SK-N-SH (cell line): ENCODE data around the gene AATF. TPM values are rescaled to one million over a fixed set of nuclear protein-coding genes. Genes with fewer than 3 reads are reported as not detected.

Source experiments
- CTCF ChIA-PET: fragments of 300-600, 350-600 bp; formaldehyde crosslinking; extraction: SDS; loops from one replicate; lab custom pipeline; 2021; lab: Yijun Ruan, JAX
- POLR2A ChIA-PET: fragments of 350-600 bp; sonication (Branson Sonifier 250); formaldehyde crosslinking; extraction: SDS; loops from one replicate; lab custom pipeline; 2020; ENCODE audit warnings: antibody characterized with exemption, inconsistent platforms; lab: Yijun Ruan, JAX
- DNase-seq: peaks from one replicate; pipeline ENCODE4 v3.0.0; 2012
- H2AFZ ChIP-seq: fragments of 200-600 bp; sonication (generic); 2 replicates; pipeline ENCODE4 v1.8.1; 2016; ENCODE audit warnings: antibody characterized with exemption, mild to moderate bottlenecking, low read depth
- H3F3A ChIP-seq: fragments of 200-600 bp; sonication (generic); replicated peaks from 2 replicates; pipeline ENCODE3; 2016; ENCODE audit warnings: antibody characterized with exemption, mild to moderate bottlenecking; ENCODE audit not compliant: insufficient read depth
- H3K27ac ChIP-seq, 2 experiments: fragments of 200-500 bp in 1 of 2; fragments of 200-600 bp in 1 of 2; sonication (Bioruptor generic) in 1 of 2; sonication (generic), shearing (Covaris generic) in 1 of 2; 2 replicates each; pipeline versions ENCODE4 v1.5.1 to v1.6.1; 2014 to 2016; ENCODE audit warnings: low read depth in 2 of 2, inconsistent platforms in 1 of 2, low read length in 1 of 2, mild to moderate bottlenecking in 1 of 2, mixed read lengths in 1 of 2
- H3K27me3 ChIP-seq: fragments of 200-600 bp; sonication (generic), shearing (Covaris generic); 2 replicates; pipeline ENCODE4 v1.6.1; 2016; ENCODE audit warnings: mixed run types; ENCODE audit not compliant: insufficient read depth
- H3K36me3 ChIP-seq, 2 experiments: fragments of 200-500 bp in 1 of 2; fragments of 200-600 bp in 1 of 2; sonication (Bioruptor generic) in 1 of 2; sonication (generic) in 1 of 2; replicated peaks in 1 of 2; 2 replicates each; pipeline versions ENCODE3 to v1.5.1; 2014 to 2016; ENCODE audit warnings: low read length in 1 of 2, mild to moderate bottlenecking in 1 of 2; ENCODE audit not compliant: insufficient read depth in 2 of 2, control insufficient read depth in 1 of 2
- H3K4me1 ChIP-seq, 2 experiments: fragments of 200-500 bp in 1 of 2; fragments of 200-600 bp in 1 of 2; sonication (Bioruptor generic) in 1 of 2; sonication (generic), shearing (Covaris generic) in 1 of 2; 2 replicates each; pipeline versions ENCODE4 v1.5.1 to v1.6.1; 2014 to 2016; ENCODE audit warnings: low read depth in 1 of 2, low read length in 1 of 2, mixed run types in 1 of 2; ENCODE audit not compliant: insufficient read depth in 2 of 2, control insufficient read depth in 1 of 2
- H3K4me2 ChIP-seq: fragments of 200-600 bp; sonication (generic), shearing (Covaris generic); 2 replicates; pipeline ENCODE4 v1.6.1; 2017; ENCODE audit warnings: mixed run types
- H3K4me3 ChIP-seq, 2 experiments: fragments of 200-500 bp in 1 of 2; fragments of 200-600 bp in 1 of 2; sonication (Bioruptor generic) in 1 of 2; sonication (generic), shearing (Covaris generic) in 1 of 2; 2 replicates each; pipeline versions ENCODE4 v1.5.1 to v1.8.1; 2014 to 2016; ENCODE audit warnings: low read depth in 2 of 2, inconsistent platforms in 1 of 2, low read length in 1 of 2, mild to moderate bottlenecking in 1 of 2, mixed read lengths in 1 of 2, moderate library complexity in 1 of 2
- H3K79me2 ChIP-seq: fragments of 200-600 bp; sonication (generic); 2 replicates; pipeline ENCODE4 v1.8.1; 2017; ENCODE audit warnings: mild to moderate bottlenecking; ENCODE audit not compliant: insufficient read depth
- H3K9ac ChIP-seq: fragments of 200-600 bp; sonication (generic); 2 replicates; pipeline ENCODE4 v1.6.1; 2017; ENCODE audit warnings: mixed run types
- H3K9me2 ChIP-seq: fragments of 200-600 bp; sonication (generic); 2 replicates; pipeline ENCODE4 v1.6.1; 2017; ENCODE audit warnings: mixed run types
- H3K9me3 ChIP-seq: fragments of 200-600 bp; sonication (generic); 2 replicates; pipeline ENCODE4 v1.6.1; 2017; ENCODE audit warnings: mixed run types, mild to moderate bottlenecking, moderate library complexity
- H4K20me1 ChIP-seq: fragments of 200-600 bp; sonication (generic); 2 replicates; pipeline ENCODE4 v1.6.1; 2017; ENCODE audit warnings: mild to moderate bottlenecking, mixed run types; ENCODE audit not compliant: insufficient read depth
- CHD2 ChIP-seq: fragments of 150-350 bp; IDR thresholded peaks from 2 replicates; pipeline ENCODE4 v1.6.1; 2018; ENCODE audit warnings: low read length; ENCODE audit not compliant: partially characterized antibody
- CTCF ChIP-seq: fragments of 200-600 bp; sonication (generic); IDR thresholded peaks from 2 replicates; pipeline ENCODE4 v1.6.1; 2017; ENCODE audit warnings: antibody characterized with exemption, mild to moderate bottlenecking, moderate library complexity
- EP300 ChIP-seq, 2 experiments: IDR thresholded peaks; 2 replicates each; pipeline versions ENCODE4 v1.4.0 to v1.6.1; 2012; ENCODE audit warnings: borderline replicate concordance in 1 of 2, low read depth in 1 of 2, low read length in 1 of 2
- FOSL2 ChIP-seq: IDR thresholded peaks from 2 replicates; pipeline ENCODE4 v1.4.0; 2012; ENCODE audit warnings: low read depth, mild to moderate bottlenecking, moderate library complexity, borderline replicate concordance
- FOXM1 ChIP-seq: IDR thresholded peaks from 2 replicates; pipeline ENCODE4 v1.4.0; 2012; ENCODE audit warnings: low read depth, mild to moderate bottlenecking
- GABPA ChIP-seq: IDR thresholded peaks from 2 replicates; pipeline ENCODE4 v1.4.0; 2012; ENCODE audit warnings: low read depth, mild to moderate bottlenecking
- GATA2 ChIP-seq: sonication (generic); formaldehyde crosslinking; IDR thresholded peaks from 2 replicates; pipeline ENCODE4 v1.5.0; 2020; ENCODE audit warnings: mild to moderate bottlenecking, missing genetic modification reagents
- JUND ChIP-seq: IDR thresholded peaks from 2 replicates; pipeline ENCODE4 v1.4.0; 2012
- MAX ChIP-seq: IDR thresholded peaks from 2 replicates; pipeline ENCODE4 v1.4.0; 2012; ENCODE audit warnings: low read depth
- NFIC ChIP-seq: IDR thresholded peaks from 2 replicates; pipeline ENCODE4 v1.4.0; 2012; ENCODE audit warnings: borderline replicate concordance
- POLR2AphosphoS5 ChIP-seq: IDR thresholded peaks from 2 replicates; pipeline ENCODE4 v1.6.1; 2012; ENCODE audit warnings: low read depth, low read length
- RFX5 ChIP-seq: IDR thresholded peaks from 2 replicates; pipeline ENCODE4 v1.6.1; 2012; ENCODE audit warnings: mild to moderate bottlenecking, improper control_type of control experiment, low read length
- SIN3A ChIP-seq: IDR thresholded peaks from 2 replicates; pipeline ENCODE4 v1.6.1; 2012; ENCODE audit warnings: low read depth, mild to moderate bottlenecking, low read length, moderate library complexity, borderline replicate concordance
- TAF1 ChIP-seq: IDR thresholded peaks from 2 replicates; pipeline ENCODE4 v1.6.1; 2012; ENCODE audit warnings: low read depth, mild to moderate bottlenecking, low read length, moderate library complexity, borderline replicate concordance
- TCF12 ChIP-seq: IDR thresholded peaks from 2 replicates; pipeline ENCODE4 v1.4.0; 2012
- TEAD4 ChIP-seq: IDR thresholded peaks from 2 replicates; pipeline ENCODE4 v1.4.0; 2012; ENCODE audit warnings: mild to moderate bottlenecking, borderline replicate concordance; ENCODE audit not compliant: insufficient read depth
- USF1 ChIP-seq: IDR thresholded peaks from 2 replicates; pipeline ENCODE4 v1.4.0; 2012; ENCODE audit warnings: low read depth, borderline replicate concordance
- YY1 ChIP-seq: IDR thresholded peaks from 2 replicates; pipeline ENCODE4 v1.4.0; 2012; ENCODE audit warnings: low read depth, mild to moderate bottlenecking
- WGBS: methylation state at CpG from one replicate; pipeline ENCODE4 v1.1.6; 2017; ENCODE audit warnings: low lambda C conversion rate; 5-methylcytosine and 5-hydroxymethylcytosine counted together
- polyA plus RNA-seq, 3 experiments: library from polyadenylated mRNA; depleted of rRNA; stranded (reverse); fragments of >200 nt; gene quantifications; 2 replicates each; pipeline ENCODE4 v1.2.3, GENCODE V29; 2012
- TF ChIP-seq, protein P1 (sequence below): fragments of 150-350 bp; IDR thresholded peaks from 2 replicates; pipeline ENCODE4 v1.6.1; 2017; ENCODE audit warnings: antibody characterized with exemption, low read length, low read depth, borderline replicate concordance

The AATF gene
- polyA plus RNA-seq, 1 of the 3 experiments (the other 2 are of a cell fraction), result 18.8 TPM

- TF ChIP-seq, protein P1, sequence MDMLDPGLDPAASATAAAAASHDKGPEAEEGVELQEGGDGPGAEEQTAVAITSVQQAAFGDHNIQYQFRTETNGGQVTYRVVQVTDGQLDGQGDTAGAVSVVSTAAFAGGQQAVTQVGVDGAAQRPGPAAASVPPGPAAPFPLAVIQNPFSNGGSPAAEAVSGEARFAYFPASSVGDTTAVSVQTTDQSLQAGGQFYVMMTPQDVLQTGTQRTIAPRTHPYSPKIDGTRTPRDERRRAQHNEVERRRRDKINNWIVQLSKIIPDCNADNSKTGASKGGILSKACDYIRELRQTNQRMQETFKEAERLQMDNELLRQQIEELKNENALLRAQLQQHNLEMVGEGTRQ, result no peak
- TF ChIP-seq SIN3A (no peak), POLR2AphosphoS5 (no peak), TEAD4 (no peak), CTCF (no peak), FOXM1 (no peak), TAF1 (no peak), CHD2 (no peak), RFX5 (no peak), FOSL2 (no peak), MAX (no peak), GABPA (no peak), EP300 (IDR thresholded peaks at IDR 0.05; ENCODE audit: borderline replicate concordance in 1 of 2, low read depth in 1 of 2, low read length in 1 of 2) (no peak), JUND (no peak), NFIC (no peak), TCF12 (no peak), YY1 (no peak), GATA2 (CRISPR knock-in tag) (no peak), USF1 (no peak)
- Histone ChIP-seq H3K4me2 (no peak overlapping the region), H2AFZ (no peak overlapping the region), H3K9me2 (no peaks in the 10 kb centered on the region), H3K79me2 (no peaks in the 10 kb centered on the region), H3K36me3 (peaks cover 3 to 72% of the 10 kb centered on the region in 2 experiments), H3K9ac (no peak overlapping the region), H3K27ac (no peak overlapping the region), H4K20me1 (no peaks in the 10 kb centered on the region), H3F3A (no peaks in the 10 kb centered on the region), H3K4me3 (no peak overlapping the region), H3K27me3 (no peaks in the 10 kb centered on the region), H3K9me3 (no peaks in the 10 kb centered on the region), H3K4me1 (peaks cover 0 to 11% of the 10 kb centered on the region in 2 experiments; a peak in 1 of 4 replicates)
- WGBS, result 82% methylated on average over 3 of the region's 3 CpGs
- ChIA-PET CTCF (interaction anchor here (0.6 to 5.0 kb wide), 10 partner anchors 18 to 463 kb away, joined by 3 to 42 read pairs (median 4); no protein-coding TSS in a partner anchor), POLR2A (no interaction called here)
- DNase-seq, result no peak
Observed at GRCh38 chr17:37088459-37088858, 139.7 kb downstream of the AATF start.
